T1000 (cell line): ENCODE measurements around the gene CXCL8.

ENCODE experiments used
- DNase-seq: peaks from one replicate; lab custom pipeline; 2025; ENCODE audit warnings: mixed read lengths; lab: John Stamatoyannopoulos, UW

The CXCL8 gene

GRCh38 chr4:73718375-73719373, 21.7 kb upstream of the CXCL8 start:
- no peak for DNase-seq

DNA sequence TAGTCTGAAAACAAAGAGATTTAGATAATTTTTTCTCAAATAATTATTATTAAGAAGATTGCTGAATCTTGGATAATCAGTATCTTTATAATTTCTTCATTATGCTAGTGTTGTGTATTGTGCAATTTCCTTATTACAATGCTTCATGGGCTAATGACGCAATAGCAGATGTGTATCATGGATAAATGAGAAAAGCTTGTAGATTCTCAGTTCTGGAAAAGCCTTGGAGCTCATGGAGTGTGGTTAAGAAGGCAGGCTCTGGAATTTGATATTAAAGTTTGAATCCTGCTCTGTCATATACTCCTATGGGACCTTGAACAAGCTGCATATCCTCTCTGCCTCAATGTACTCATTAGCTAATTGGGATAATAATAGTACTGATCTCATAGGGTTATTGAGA, 18.9 kb upstream of the CXCL8 start:
- no peak for DNase-seq

GRCh38 chr4:73721909-73722308, 18.5 kb upstream of the CXCL8 start:
- no peak for DNase-seq

DNA sequence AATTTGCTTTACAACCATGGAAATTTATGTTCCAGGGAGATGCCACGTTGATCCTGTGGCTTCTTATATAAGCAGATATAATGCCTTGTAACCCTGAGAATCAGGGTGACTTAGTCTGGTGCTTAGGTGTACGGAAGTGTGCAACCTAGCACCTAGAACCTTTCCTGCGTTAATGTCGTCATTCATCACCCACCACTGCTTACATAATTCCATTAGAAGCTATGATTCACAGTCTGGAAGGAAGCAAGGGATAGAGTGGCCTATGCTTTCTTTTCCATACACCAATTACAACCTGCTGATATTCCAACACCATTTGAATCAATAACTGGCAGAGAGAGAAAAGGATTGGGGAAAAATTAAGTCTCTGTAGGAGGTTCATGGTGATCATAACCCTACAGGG, 17.3 kb upstream of the CXCL8 start:
- DNase-seq, result no peak

- DNase-seq, result no peak
Measured at GRCh38 chr4:73723928-73724327, 16.4 kb upstream of the CXCL8 start.

DNA sequence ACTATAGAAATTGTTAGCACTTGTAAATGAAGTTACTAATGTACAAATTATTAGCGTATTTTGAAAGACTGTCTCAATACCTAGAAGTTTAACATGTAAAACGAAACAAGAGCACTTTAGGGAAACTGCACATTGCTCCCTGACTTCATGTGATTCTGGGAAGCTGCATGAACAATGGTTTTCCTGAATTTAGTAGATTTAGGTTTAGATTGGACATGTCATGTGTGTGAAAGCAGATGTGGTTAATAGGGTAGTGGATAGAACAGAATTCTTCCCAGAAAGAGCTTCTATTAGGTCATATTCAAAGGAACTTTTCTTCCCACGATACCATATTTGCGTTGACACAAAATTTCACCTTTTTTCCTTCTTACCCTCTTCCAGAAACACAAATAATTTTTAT, 14.9 kb upstream of the CXCL8 start:
- DNase-seq, result no peak

DNA sequence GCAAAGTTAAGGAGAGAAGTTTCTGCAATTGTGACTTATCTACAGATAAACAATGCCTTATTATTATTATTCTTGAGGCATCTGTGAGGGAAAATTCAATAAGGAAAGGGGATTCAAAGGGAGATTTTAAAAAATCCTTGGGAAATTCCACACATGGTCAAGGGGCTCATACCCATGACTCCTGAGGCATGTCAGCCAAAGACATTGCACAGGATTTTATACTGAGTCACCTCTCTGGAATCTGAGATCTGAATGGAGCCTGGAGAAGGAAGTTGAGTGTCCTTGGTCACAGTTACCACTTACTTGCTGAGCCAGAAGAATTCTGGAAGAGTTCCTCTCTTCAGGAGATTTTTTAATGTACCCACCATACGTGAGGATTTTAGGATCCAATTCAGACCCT, 14.4 kb upstream of the CXCL8 start:
- DNase-seq, result peak; percentile 28

DNA sequence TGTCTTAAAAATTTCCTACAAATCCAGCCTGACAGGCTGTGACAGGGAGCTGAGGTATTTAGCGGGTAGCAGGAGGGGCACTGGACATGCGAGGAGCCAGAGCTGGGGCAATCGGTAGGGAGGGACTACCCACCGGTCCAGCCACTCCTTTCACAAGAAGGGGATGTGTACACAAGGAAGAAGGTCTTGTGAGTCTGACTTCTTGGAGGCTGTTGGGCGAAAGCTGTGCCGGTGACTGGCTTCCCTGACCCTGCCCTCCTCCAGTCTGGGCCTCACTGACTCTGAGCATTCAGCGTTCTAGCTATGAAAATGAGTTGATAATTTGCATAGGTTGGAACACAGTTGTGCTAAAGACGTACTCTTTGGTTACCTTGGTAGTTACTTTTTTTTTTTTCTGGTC, 12.7 kb upstream of the CXCL8 start:
- DNase-seq, result no peak

DNA sequence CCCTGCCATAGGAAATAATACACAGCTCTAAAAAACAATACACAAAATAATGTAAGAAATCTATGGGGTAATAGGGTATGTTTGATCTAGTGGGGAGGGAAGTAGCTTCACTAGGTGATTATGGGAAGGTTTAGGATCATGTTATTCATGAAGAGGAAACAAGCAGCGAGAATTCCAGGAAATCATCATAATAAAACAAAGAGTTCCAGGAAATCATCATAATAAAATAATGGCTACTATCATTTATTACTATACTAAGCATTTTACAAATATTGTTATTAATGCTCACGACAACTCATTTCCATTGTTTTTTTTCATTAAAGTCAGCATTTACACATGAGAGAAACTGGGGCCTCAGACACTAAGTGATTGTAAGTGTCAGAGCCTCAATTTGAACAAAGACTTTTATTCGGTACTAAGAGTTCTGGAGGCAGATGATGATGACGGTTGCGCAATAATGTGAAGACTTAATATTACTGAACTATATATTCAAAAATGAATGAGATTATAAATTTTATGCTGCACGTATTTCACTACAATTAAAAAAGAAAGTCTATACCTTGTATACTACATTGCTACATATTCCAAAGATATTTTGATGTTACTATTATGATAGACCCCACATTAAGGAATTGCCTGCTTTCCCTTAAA, 12.2 kb upstream of the CXCL8 start:
- DNase-seq, result no peak

- DNase-seq, result peak; percentile 10
Measured at GRCh38 chr4:73729534-73730165, 10.7 kb upstream of the CXCL8 start.

GRCh38 chr4:73730292-73730691, 10.1 kb upstream of the CXCL8 start:
- DNase-seq, result no peak

DNA sequence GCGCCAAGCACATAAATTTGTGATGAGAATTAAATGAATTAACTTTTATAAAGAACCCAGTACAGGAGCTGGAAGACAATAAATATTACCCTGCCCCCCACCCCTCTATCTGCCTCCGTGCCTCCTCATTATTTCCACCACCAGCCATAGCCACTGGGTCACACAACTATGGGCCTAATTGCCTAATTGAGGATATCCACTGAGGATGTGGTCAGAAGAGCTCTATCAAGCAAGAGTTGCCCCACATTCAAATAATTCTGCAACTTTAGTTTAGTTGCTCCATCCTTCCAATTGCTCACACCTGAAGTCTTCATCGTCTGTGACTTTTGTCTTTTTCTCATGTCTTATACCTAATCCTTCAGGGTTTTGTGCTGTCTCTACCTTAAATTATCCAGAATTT, 9.5 kb upstream of the CXCL8 start:
- no peak for DNase-seq

GRCh38 chr4:73731968-73732610, 8.3 kb upstream of the CXCL8 start:
- no peak for DNase-seq

- no peak for DNase-seq
Measured at GRCh38 chr4:73732759-73733431, 7.5 kb upstream of the CXCL8 start.

GRCh38 chr4:73734530-73735001, 5.8 kb upstream of the CXCL8 start:
- no peak for DNase-seq

DNA sequence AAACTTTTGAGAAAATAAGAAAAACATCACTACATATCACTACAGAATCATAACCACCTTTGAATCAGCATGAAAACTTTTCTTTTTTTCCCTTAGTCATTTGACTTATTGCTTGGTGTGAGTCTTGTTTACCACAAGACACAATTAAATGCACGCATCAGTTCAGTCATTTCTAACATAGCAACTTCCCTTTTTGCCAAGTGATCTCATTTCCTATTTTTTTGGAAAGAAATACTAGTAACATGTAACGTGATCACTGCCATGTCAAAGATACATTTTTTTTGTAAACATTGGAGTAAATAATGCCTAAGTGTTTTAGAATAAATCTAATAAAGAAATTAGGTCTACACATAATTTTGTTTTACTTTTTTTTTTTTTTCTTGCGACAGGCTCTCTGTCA, 5.1 kb upstream of the CXCL8 start:
- no peak for DNase-seq

DNA sequence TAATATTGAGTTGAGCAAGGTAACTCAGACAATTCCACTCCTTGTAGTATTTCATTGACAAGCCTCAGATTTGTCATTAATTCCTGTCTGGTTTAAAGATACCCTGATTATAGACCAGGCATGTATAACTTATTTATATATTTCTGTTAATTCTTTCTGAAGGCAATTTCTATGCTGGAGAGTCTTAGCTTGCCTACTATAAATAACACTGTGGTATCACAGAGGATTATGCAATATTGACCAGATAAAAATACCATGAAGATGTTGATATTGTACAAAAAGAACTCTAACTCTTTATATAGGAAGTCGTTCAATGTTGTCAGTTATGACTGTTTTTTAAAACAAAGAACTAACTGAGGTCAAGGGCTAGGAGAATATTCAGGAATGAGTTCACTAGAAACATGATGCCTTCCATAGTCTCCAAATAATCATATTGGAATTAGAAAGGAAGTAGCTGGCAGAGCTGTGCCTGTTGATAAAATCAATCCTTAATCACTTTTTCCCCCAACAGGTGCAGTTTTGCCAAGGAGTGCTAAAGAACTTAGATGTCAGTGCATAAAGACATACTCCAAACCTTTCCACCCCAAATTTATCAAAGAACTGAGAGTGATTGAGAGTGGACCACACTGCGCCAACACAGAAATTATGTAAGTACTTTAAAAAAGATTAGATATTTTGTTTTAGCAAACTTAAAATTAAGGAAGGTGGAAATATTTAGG, 821 bp downstream of the CXCL8 start:
- DNase-seq, result no peak

GRCh38 chr4:73741750-73742489, 1.6 kb downstream of the CXCL8 start:
- DNase-seq, result no peak

- DNase-seq, result no peak
Measured at GRCh38 chr4:73742490-73743160, 2.3 kb downstream of the CXCL8 start.

- no peak for DNase-seq
Measured at GRCh38 chr4:73743281-73743680, 2.9 kb downstream of the CXCL8 start.
